Islet of Langerhans (tissue), 1 donor: ENCODE data around the gene TPM4.

ENCODE experiments used
- FAIRE-seq: peaks from one replicate; lab custom pipeline; 2011; peaks lifted over from hg19 to GRCh38; lab: Jason Lieb, UNC

The TPM4 gene

GRCh38 chr19:16041991-16042386 lies 34.3 kb upstream of the TPM4 start:
- no peak for FAIRE-seq

GRCh38 chr19:16042533-16043085 lies 33.7 kb upstream of the TPM4 start:
- no peak for FAIRE-seq

- FAIRE-seq, result no peak
Observed at GRCh38 chr19:16043156-16043757, 33.0 kb upstream of the TPM4 start.

- no peak for FAIRE-seq
Observed at GRCh38 chr19:16044746-16045145, 31.5 kb upstream of the TPM4 start.

- FAIRE-seq, result no peak
Observed at GRCh38 chr19:16045171-16045570, 31.1 kb upstream of the TPM4 start.

- no peak for FAIRE-seq
Observed at GRCh38 chr19:16045893-16046292, 30.4 kb upstream of the TPM4 start.

- no peak for FAIRE-seq
Observed at GRCh38 chr19:16048583-16048982, 27.7 kb upstream of the TPM4 start.

GRCh38 chr19:16051254-16052025 lies 24.9 kb upstream of the TPM4 start:
- FAIRE-seq, result no peak

GRCh38 chr19:16052353-16052752 lies 23.9 kb upstream of the TPM4 start:
- no peak for FAIRE-seq

- FAIRE-seq, result no peak
Observed at GRCh38 chr19:16057062-16057461, 19.2 kb upstream of the TPM4 start.

- FAIRE-seq, result no peak
Observed at GRCh38 chr19:16060294-16060693, 16.0 kb upstream of the TPM4 start.

GRCh38 chr19:16061943-16062342 lies 14.4 kb upstream of the TPM4 start:
- no peak for FAIRE-seq

- FAIRE-seq, result no peak
Observed at GRCh38 chr19:16062789-16063188, 13.5 kb upstream of the TPM4 start.

- no peak for FAIRE-seq
Observed at GRCh38 chr19:16064209-16064889, 11.9 kb upstream of the TPM4 start.

- FAIRE-seq, result no peak
Observed at GRCh38 chr19:16066611-16067104, 9.6 kb upstream of the TPM4 start.

GRCh38 chr19:16067205-16067938 lies 8.9 kb upstream of the TPM4 start:
- no peak for FAIRE-seq

GRCh38 chr19:16068696-16069259 lies 7.5 kb upstream of the TPM4 start:
- no peak for FAIRE-seq

- no peak for FAIRE-seq
Observed at GRCh38 chr19:16069813-16070365, 6.4 kb upstream of the TPM4 start.

- no peak for FAIRE-seq
Observed at GRCh38 chr19:16070366-16070990, 5.8 kb upstream of the TPM4 start.

- FAIRE-seq, result no peak
Observed at GRCh38 chr19:16071072-16071691, 5.1 kb upstream of the TPM4 start.

GRCh38 chr19:16073481-16073880 lies 2.8 kb upstream of the TPM4 start:
- FAIRE-seq, result no peak
